B cell (primary cell): ENCODE measurements around the gene WFDC10B. TPM values are rescaled to one million over a fixed set of nuclear protein-coding genes. Genes with fewer than 3 reads are reported as not detected.

Source experiments
- ATAC-seq: fragments of 200-7000 bp; cut with Tn5 transposase; one replicate; pipeline ENCODE4 v1.10.0; 2021; ENCODE audit warnings: low read depth, mild to moderate bottlenecking, moderate number of reproducible peaks, moderate library complexity
- CTCF ChIA-PET: fragments of 350-600 bp; sonication (Branson Sonifier 250); formaldehyde crosslinking; loops from one replicate; lab custom pipeline; 2021; ENCODE audit warnings: antibody characterized with exemption, inconsistent platforms; lab: Charles Lee
- POLR2A ChIA-PET: fragments of 350-600 bp; sonication (Branson Sonifier 250); formaldehyde crosslinking; loops from one replicate; lab custom pipeline; 2021; ENCODE audit warnings: antibody characterized with exemption; lab: Charles Lee
- DNase-seq: peaks from one replicate; pipeline ENCODE4 v3.0.0; 2013
- H2AFZ ChIP-seq: 2 replicates; pipeline ENCODE4 v1.6.1; 2012; ENCODE audit warnings: mild to moderate bottlenecking, low read depth, low read length; ENCODE audit not compliant: insufficient read depth, poor library complexity, severe bottlenecking
- H3K27ac ChIP-seq, 2 donors: 1 replicate in 1 of 2; 2 replicates in 1 of 2; pipeline ENCODE4 v1.5.1; 2012 to 2013; ENCODE audit warnings: low read length in 2 of 2, mild to moderate bottlenecking in 2 of 2, moderate library complexity in 1 of 2
- H3K27me3 ChIP-seq, 4 experiments: fragments of 200-600 bp in 1 of 4; sonication (generic) in 1 of 4; replicated peaks in 1 of 4; 1 replicate in 2 of 4; 2 replicates in 2 of 4; pipeline versions ENCODE4 v1.6.1 to v1.7.0; 2013 to 2016; ENCODE audit warnings: low read length in 3 of 4, mild to moderate bottlenecking in 2 of 4, mixed read lengths in 1 of 4, moderate library complexity in 1 of 4; ENCODE audit not compliant: insufficient read depth in 4 of 4, control insufficient read depth in 3 of 4; ENCODE audit errors: control extremely low read depth in 1 of 4
- H3K36me3 ChIP-seq, 2 experiments: replicated peaks in 1 of 2; 1 replicate in 1 of 2; 2 replicates in 1 of 2; pipeline versions ENCODE4 v1.6.1 to v1.7.1; 2013; ENCODE audit warnings: low read length in 1 of 2; ENCODE audit not compliant: insufficient read depth in 2 of 2, control insufficient read depth in 1 of 2; ENCODE audit errors: control extremely low read depth in 1 of 2, extremely low read depth in 1 of 2
- H3K4me1 ChIP-seq, 2 donors: fragments of 200-600 bp in 1 of 2; sonication (generic) in 1 of 2; 1 replicate in 1 of 2; 2 replicates in 1 of 2; pipeline versions ENCODE4 v1.5.1 to v1.6.1; 2013 to 2017; ENCODE audit warnings: low read length in 2 of 2; ENCODE audit not compliant: control insufficient read depth in 2 of 2, insufficient read depth in 2 of 2
- H3K4me2 ChIP-seq: replicated peaks from 2 replicates; pipeline ENCODE3; 2012; ENCODE audit warnings: mild to moderate bottlenecking, low read depth, low read length; ENCODE audit not compliant: poor library complexity, severe bottlenecking
- H3K4me3 ChIP-seq, 5 experiments: fragments of 200-600 bp in 1 of 5; sonication (generic) in 1 of 5; 1 replicate in 3 of 5; 2 replicates in 2 of 5; pipeline versions ENCODE4 v1.5.1 to v1.7.0; 2011 to 2016; ENCODE audit warnings: low read length in 4 of 5, mild to moderate bottlenecking in 4 of 5, low read depth in 2 of 5, control low read depth in 1 of 5, moderate library complexity in 1 of 5; ENCODE audit not compliant: insufficient read depth in 1 of 5; ENCODE audit errors: control extremely low read depth in 1 of 5, extremely low read depth in 1 of 5
- H3K79me2 ChIP-seq: fragments of 200-600 bp; sonication (generic); one replicate; pipeline ENCODE4 v1.6.0; 2016; ENCODE audit warnings: low read length; ENCODE audit not compliant: control insufficient read depth, insufficient read depth
- H3K9ac ChIP-seq: fragments of 200-600 bp; sonication (generic); 2 replicates; pipeline ENCODE4 v1.6.1; 2017; ENCODE audit warnings: mild to moderate bottlenecking, low read length, moderate library complexity
- H3K9me3 ChIP-seq, 3 donors: one replicate each; pipeline versions ENCODE4 v1.6.1 to v1.7.1; 2013; ENCODE audit warnings: low read length in 2 of 3; ENCODE audit not compliant: control insufficient read depth in 2 of 3, insufficient read depth in 1 of 3; ENCODE audit errors: control extremely low read depth in 1 of 3
- H4K20me1 ChIP-seq: 2 replicates; pipeline ENCODE4 v1.6.0; 2012; ENCODE audit warnings: mild to moderate bottlenecking, low read length; ENCODE audit not compliant: insufficient read depth, control insufficient read depth, poor library complexity, severe bottlenecking
- H3K27ac Mint-ChIP-seq: one replicate; pipeline ENCODE4 v1.8.0; 2021; ENCODE audit warnings: mixed read lengths
- H3K27me3 Mint-ChIP-seq: one replicate; pipeline ENCODE4 v1.8.0; 2021; ENCODE audit warnings: mixed read lengths
- H3K4me1 Mint-ChIP-seq: one replicate; pipeline ENCODE4 v1.8.0; 2021; ENCODE audit warnings: mixed read lengths
- H3K4me3 Mint-ChIP-seq: one replicate; pipeline ENCODE4 v1.8.0; 2021; ENCODE audit warnings: mixed read lengths
- H3K9me3 Mint-ChIP-seq: one replicate; pipeline ENCODE4 v1.8.0; 2022; ENCODE audit warnings: mixed read lengths; ENCODE audit not compliant: insufficient read depth
- EZH2 ChIP-seq: IDR thresholded peaks from 2 replicates; pipeline ENCODE4 v1.6.1; 2012; ENCODE audit warnings: borderline replicate concordance, low read depth, mild to moderate bottlenecking, moderate library complexity, low read length; ENCODE audit not compliant: insufficient read depth, poor library complexity, severe bottlenecking
- WGBS: methylation state at CpG from one replicate; pipeline ENCODE4 v1.1.5; 2013; ENCODE audit warnings: missing lambda C conversion rate; ENCODE audit not compliant: insufficient coverage; 5-methylcytosine and 5-hydroxymethylcytosine counted together
- intact Hi-C: fragments of 100-400 bp; cut with micrococcal nuclease; formaldehyde crosslinking; loops from one replicate; pipeline ENCODE4 v1.10.0; 2022
- polyA plus RNA-seq: library from polyadenylated mRNA; depleted of rRNA; stranded (reverse); fragments of >200 nt; gene quantifications from 2 replicates; pipeline ENCODE4 v1.2.3, GENCODE V29; 2012
- total RNA-seq, 2 donors: library from RNA; stranded (reverse); fragments of 120-200 nt in 1 of 2; gene quantifications; 1 replicate in 1 of 2; 2 replicates in 1 of 2; pipeline versions ENCODE4 v1.2.3 to v1.2.4, GENCODE V29; 2013 to 2022
- TF ChIP-seq, protein P1 (sequence below): fragments of 200-600 bp; IDR thresholded peaks from one replicate; pipeline ENCODE4 v1.8.0; 2022; ENCODE audit warnings: antibody characterized with exemption, mild to moderate bottlenecking

WFDC10B gene
- total and polyA plus RNA-seq, 2 donors (not counting 1 experiment from before 2014, with no cell fraction given) = not detected

DNA sequence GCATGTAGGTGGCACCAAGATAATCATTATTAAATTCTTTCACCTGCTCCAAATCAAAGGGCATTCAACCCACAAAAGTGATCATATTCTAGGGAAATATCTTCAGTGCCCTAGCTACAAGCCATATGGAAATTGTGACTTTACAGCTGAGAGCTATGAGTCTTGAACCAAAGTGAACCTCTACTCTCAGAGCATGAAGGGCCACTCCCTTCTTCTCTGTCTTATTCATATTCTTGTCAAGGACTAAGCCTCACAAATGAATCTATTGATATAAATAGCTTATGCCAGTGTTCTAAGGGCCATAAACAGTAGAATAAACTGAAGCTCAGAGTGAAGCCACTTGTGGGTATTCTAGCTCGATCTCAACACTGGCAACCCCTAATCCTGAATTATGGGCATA is 46.9 kb upstream of the WFDC10B start:
- H3K27me3 ChIP-seq = peaks cover 0 to 3% (median 0%) of the 10 kb centered on the region in 4 experiments
- DNase-seq (no peak), ATAC-seq (no peak)
- Mint-ChIP-seq H3K9me3 (peaks cover 5% of the 10 kb centered on the region), H3K4me3 (no peak overlapping the region), H3K4me1 (no peaks in the 10 kb centered on the region), H3K27ac (no peak overlapping the region), H3K27me3 (peaks cover 40% of the 10 kb centered on the region)
- H3K79me2 ChIP-seq = no peaks in the 10 kb centered on the region
- no peak overlapping the region for H3K9ac ChIP-seq
- peaks cover 1 to 4% (median 3%) of the 10 kb centered on the region in 3 donors for H3K9me3 ChIP-seq
- H2AFZ ChIP-seq = no peak overlapping the region
- H3K27ac ChIP-seq = no peak overlapping the region
- CTCF ChIA-PET = no interaction called here
- no peaks in the 10 kb centered on the region for H3K36me3 ChIP-seq
- TF ChIP-seq, protein P1, sequence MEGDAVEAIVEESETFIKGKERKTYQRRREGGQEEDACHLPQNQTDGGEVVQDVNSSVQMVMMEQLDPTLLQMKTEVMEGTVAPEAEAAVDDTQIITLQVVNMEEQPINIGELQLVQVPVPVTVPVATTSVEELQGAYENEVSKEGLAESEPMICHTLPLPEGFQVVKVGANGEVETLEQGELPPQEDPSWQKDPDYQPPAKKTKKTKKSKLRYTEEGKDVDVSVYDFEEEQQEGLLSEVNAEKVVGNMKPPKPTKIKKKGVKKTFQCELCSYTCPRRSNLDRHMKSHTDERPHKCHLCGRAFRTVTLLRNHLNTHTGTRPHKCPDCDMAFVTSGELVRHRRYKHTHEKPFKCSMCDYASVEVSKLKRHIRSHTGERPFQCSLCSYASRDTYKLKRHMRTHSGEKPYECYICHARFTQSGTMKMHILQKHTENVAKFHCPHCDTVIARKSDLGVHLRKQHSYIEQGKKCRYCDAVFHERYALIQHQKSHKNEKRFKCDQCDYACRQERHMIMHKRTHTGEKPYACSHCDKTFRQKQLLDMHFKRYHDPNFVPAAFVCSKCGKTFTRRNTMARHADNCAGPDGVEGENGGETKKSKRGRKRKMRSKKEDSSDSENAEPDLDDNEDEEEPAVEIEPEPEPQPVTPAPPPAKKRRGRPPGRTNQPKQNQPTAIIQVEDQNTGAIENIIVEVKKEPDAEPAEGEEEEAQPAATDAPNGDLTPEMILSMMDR = no peak
- no peak for TF ChIP-seq EZH2
- POLR2A ChIA-PET = no interaction called here
- H3K4me1 ChIP-seq = no peaks in the 10 kb centered on the region
- H3K4me3 ChIP-seq = no peak overlapping the region
- no CpG with 5 or more reads among the region's 1 CpG for WGBS
- H4K20me1 ChIP-seq = no peaks in the 10 kb centered on the region
- no peak overlapping the region for H3K4me2 ChIP-seq
- intact Hi-C loops = no loop called here

DNA sequence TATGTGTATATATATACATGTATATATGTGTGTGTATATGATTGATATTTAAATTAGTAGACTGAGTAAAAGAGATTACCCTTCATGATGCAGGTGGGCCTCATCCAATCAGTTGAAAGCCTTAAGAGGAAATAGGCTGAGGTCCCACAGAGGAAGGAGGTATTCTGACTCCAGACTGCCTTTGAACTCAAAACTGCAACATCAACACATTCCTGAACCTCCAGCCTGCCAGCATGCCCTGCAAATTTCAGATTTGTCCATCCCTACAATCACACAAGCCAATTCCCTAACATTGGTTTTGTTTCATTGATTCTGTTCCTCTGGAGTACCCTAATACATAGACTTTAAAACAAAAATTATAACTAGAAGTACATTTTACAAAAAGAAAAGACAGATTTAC is 40.2 kb upstream of the WFDC10B start:
- H3K4me1 Mint-ChIP-seq = no peaks in the 10 kb centered on the region
- Histone ChIP-seq H4K20me1 (no peaks in the 10 kb centered on the region), H3K27ac (no peak overlapping the region), H3K4me3 (no peak overlapping the region), H3K79me2 (no peaks in the 10 kb centered on the region), H3K36me3 (no peaks in the 10 kb centered on the region), H3K9ac (no peak overlapping the region), H3K9me3 (peaks cover 0 to 3% (median 0%) of the 10 kb centered on the region in 3 donors), H3K27me3 (peaks cover 0 to 3% (median under 1%) of the 10 kb centered on the region in 4 experiments), H3K4me2 (no peak overlapping the region), H2AFZ (no peak overlapping the region), H3K4me1 (no peaks in the 10 kb centered on the region)
- peaks cover 39% of the 10 kb centered on the region for H3K27me3 Mint-ChIP-seq
- ATAC-seq = no peak
- no peak overlapping the region for H3K27ac Mint-ChIP-seq
- intact Hi-C loops = no loop called here
- H3K9me3 Mint-ChIP-seq = no peaks in the 10 kb centered on the region
- ChIA-PET POLR2A (no interaction called here), CTCF (no interaction called here)
- no peak for TF ChIP-seq EZH2
- TF ChIP-seq, protein P1 = no peak
- DNase-seq = no peak
- no peak overlapping the region for H3K4me3 Mint-ChIP-seq
